SW 1271 (cell line): ENCODE data around the gene MAD1L1.

Experiments
- DNase-seq, 2 experiments: peaks; one replicate each; lab custom pipeline; 2025; lab: John Stamatoyannopoulos, UW

MAD1L1 gene

DNA sequence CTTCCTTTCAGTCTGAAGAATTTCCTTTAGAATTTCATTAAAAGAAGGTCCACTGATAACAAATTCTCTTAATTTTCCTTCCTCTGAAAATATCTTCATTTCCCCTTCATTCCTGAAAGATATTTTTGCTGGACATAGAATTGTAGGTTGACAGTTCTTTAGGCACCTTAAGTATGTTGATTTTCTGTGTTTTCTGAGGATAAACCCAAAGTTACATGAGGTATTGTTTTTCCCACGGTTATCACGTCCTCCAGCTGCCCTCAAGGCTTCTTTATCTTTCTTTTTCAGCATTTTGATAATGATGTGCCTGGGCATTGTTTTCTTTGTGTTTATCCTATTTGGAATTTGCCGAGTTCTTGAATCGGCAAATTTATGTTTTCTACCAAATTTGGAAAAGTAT, 457.4 kb downstream of the MAD1L1 start:
- no peak for DNase-seq

DNA sequence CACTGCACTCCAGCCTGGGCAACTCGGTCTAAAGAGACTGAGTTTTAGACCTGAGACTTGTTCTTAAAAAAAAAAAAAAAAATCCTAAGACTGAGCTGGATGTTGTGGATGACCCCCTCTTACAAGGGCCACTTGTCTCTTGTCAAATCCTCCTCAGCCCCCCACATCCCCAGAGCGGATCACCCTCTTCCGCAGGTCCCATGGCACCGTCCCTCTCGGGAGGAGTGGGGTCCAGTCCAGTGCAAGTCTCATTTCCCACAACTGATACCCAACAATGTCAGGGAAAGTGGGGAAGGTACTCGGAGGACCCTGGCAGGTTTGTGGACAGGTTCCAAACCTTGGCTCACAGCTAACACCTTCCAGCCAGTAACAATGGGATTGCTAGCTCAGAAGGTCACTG, 462.4 kb downstream of the MAD1L1 start:
- no peak for DNase-seq

DNA sequence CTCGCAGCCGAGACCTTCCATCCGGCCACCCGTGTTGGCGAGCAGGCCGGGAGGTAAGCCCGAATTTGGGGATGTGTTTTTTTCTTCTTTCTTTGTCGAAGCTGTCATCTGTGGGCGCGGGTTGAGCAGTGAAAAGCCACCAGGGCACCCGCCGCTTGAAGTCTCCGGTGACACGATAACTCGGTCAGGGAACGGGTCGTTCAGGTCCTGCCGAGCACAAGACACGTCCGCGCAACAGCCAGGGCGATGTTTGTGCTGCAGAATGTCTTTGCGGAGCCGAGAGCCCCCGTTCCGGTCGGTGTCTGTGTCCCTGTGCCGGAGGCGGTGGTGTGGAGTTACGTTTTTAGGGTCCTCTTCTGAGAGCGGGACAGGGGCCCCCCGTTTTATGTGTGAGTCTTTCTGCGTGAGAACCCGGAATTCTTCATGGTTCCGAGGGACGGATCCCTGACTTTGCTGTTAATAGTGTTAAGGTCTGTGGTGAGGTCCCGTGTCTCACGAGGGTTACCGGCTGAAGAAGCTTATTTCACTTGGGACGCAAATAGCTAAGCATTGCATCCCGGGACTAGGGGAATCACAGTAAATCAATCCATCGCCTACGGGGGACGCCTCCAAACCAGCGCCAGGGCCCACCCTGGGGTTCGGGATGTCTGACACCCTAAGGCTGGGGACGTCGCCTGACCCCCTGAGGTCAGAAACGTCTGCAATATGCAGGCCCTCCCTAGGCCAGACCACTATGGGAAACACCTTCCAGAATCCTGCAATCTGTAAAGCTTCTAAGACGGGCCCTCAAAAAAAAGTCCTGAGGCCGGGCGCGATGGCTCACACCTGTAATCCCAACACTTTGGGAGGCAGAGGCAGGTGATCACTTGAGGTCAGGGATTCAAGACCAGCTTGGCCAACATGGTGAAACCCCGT, 463.2 kb downstream of the MAD1L1 start:
- DNase-seq, result no peak

DNA sequence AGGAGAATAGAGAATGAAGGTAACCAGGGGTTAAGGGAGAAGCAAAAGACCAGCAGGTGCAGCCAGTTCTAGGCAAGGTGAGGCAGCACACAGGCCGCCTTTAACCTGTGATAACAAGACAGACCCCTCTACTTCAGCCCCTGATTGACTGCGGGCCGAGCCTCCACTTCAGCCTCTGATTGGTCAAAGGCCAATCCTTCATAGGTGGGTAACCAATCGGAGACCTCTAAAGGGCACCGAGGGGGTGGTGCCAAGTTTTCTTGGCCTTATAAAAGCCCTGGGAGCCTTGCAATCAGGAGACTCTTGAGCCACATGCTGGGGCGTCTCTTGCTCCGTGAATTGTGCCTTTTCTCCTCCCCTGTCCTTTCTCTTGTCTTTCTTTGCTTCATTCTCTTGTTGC, 463.9 kb downstream of the MAD1L1 start:
- DNase-seq, result no peak

DNA sequence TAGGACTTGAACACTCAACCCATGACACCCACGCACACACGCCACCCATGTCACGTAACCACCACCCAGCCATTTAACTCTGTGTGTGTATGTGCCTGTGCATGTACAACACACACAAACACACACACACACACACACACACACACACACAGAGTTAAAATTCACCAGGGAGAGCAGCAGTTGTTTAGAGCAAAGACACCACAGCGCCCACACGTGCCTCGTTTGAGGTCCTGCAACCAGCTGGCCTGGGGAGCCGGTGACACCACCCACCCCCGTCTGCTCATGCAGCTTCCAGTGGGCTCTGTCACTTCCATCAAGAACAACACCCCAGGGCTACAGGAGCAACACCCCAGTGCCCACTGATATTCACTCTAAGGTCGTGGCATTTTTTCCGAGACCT, 465.2 kb downstream of the MAD1L1 start:
- no peak for DNase-seq
